DND-41 (cell line): ENCODE results near the gene CERS6.
A peak's percentile ranks its signal among the peaks of the same experiment; 100 is the strongest.
"Not testable (repeated sequence)": the region's sequence is repeated elsewhere in the genome, so short reads cannot be mapped to it uniquely, and the experiment has no call there.

ENCODE experiments used
- ATAC-seq: fragments of 200-7000 bp; cut with Tn5 transposase; 3 replicates; pipeline ENCODE4 v1.9.1; 2021; ENCODE audit warnings: low read depth; ENCODE audit not compliant: insufficient read depth
- DNase-seq: peaks from one replicate; pipeline ENCODE4 v3.0.0-alpha.2; 2020
- H2AFZ ChIP-seq: 2 replicates; pipeline ENCODE4 v1.6.0; 2012; ENCODE audit warnings: low read depth, low read length
- H3K27ac ChIP-seq: 2 replicates; pipeline ENCODE4 v1.5.1; 2012; ENCODE audit warnings: low read length, inconsistent platforms
- H3K27me3 ChIP-seq: fragments of 200-600 bp; sonication (generic); 2 replicates; pipeline ENCODE4 v1.6.0; 2012; ENCODE audit warnings: low read length, mild to moderate bottlenecking, inconsistent platforms; ENCODE audit not compliant: insufficient read depth, poor library complexity
- H3K36me3 ChIP-seq: 2 replicates; pipeline ENCODE4 v1.5.1; 2012; ENCODE audit warnings: low read length, inconsistent platforms; ENCODE audit not compliant: insufficient read depth
- H3K4me1 ChIP-seq: 2 replicates; pipeline ENCODE4 v1.5.1; 2012; ENCODE audit warnings: mild to moderate bottlenecking, low read length; ENCODE audit not compliant: insufficient read depth
- H3K4me2 ChIP-seq: 2 replicates; pipeline ENCODE4 v1.6.0; 2012; ENCODE audit warnings: mild to moderate bottlenecking, moderate library complexity, low read length, inconsistent platforms; ENCODE audit not compliant: insufficient read depth
- H3K4me3 ChIP-seq, 2 experiments: fragments of 200-600 bp in 1 of 2; shearing (Covaris generic) in 1 of 2; 2 replicates each; pipeline ENCODE4 v1.5.1; 2012 to 2016; ENCODE audit warnings: inconsistent platforms in 2 of 2, low read length in 2 of 2, mild to moderate bottlenecking in 2 of 2, low read depth in 1 of 2, moderate library complexity in 1 of 2
- H3K79me2 ChIP-seq: 2 replicates; pipeline ENCODE4 v1.6.0; 2012; ENCODE audit warnings: low read length, inconsistent platforms; ENCODE audit not compliant: insufficient read depth
- H3K9ac ChIP-seq: 2 replicates; pipeline ENCODE4 v1.6.0; 2012; ENCODE audit warnings: low read depth, mild to moderate bottlenecking, inconsistent platforms, low read length, moderate library complexity
- H3K9me3 ChIP-seq: 2 replicates; pipeline ENCODE4 v1.5.1; 2012; ENCODE audit warnings: low read length, moderate library complexity, mild to moderate bottlenecking, inconsistent platforms; ENCODE audit not compliant: insufficient read depth, severe bottlenecking
- H4K20me1 ChIP-seq: 2 replicates; pipeline ENCODE4 v1.6.0; 2012; ENCODE audit warnings: low read length; ENCODE audit not compliant: insufficient read depth
- CTCF ChIP-seq: IDR thresholded peaks from 2 replicates; pipeline ENCODE4 v1.5.1; 2012; ENCODE audit warnings: borderline replicate concordance, low read length, moderate library complexity, mild to moderate bottlenecking; ENCODE audit not compliant: poor library complexity, severe bottlenecking; ENCODE audit errors: extremely low read depth
- EZH2 ChIP-seq: IDR thresholded peaks from 3 replicates; pipeline ENCODE4 v1.6.1; 2012; ENCODE audit warnings: borderline replicate concordance, low read depth, mild to moderate bottlenecking, moderate library complexity, low read length, inconsistent platforms; ENCODE audit not compliant: severe bottlenecking

Gene CERS6

GRCh38 chr2:168490946-168491605, 35.0 kb downstream of the CERS6 start:
- H4K20me1 ChIP-seq: no peaks in the 10 kb centered on the region; the same call in 1 of the 2 replicates
- ATAC-seq: peak; percentile 61
- peaks cover 22% of the 10 kb centered on the region for H3K4me1 ChIP-seq
- H2AFZ ChIP-seq: peak overlapping the region; percentile 51
- H3K36me3 ChIP-seq: peaks cover 4% of the 10 kb centered on the region; the same call in 1 of the 2 replicates
- no peaks in the 10 kb centered on the region for H3K27me3 ChIP-seq
- H3K9me3 ChIP-seq: no peaks in the 10 kb centered on the region
- peak overlapping the region; percentile 63 for H3K27ac ChIP-seq
- peak overlapping the region; percentile 69 for H3K4me2 ChIP-seq
- peak overlapping the region; percentile 35 for H3K9ac ChIP-seq
- TF ChIP-seq CTCF (no peak), EZH2 (no peak)
- peak overlapping the region; percentile 13 to 48; a peak in 3 of 4 replicates for H3K4me3 ChIP-seq
- peaks cover 24% of the 10 kb centered on the region; the same call in 1 of the 2 replicates for H3K79me2 ChIP-seq
- no peak for DNase-seq

- not testable (repeated sequence) for H3K27me3 ChIP-seq, H4K20me1 ChIP-seq, H3K36me3 ChIP-seq, ATAC-seq, H3K9ac ChIP-seq, DNase-seq, H3K9me3 ChIP-seq, H3K4me3 ChIP-seq, H2AFZ ChIP-seq, H3K27ac ChIP-seq
- Histone ChIP-seq H3K4me2 (peak overlapping the region; percentile 69; the same call in 1 of the 2 replicates), H3K79me2 (peaks cover 24% of the 10 kb centered on the region; the same call in 1 of the 2 replicates), H3K4me1 (peaks cover 22% of the 10 kb centered on the region)
Measured at GRCh38 chr2:168491728-168492127, 35.7 kb downstream of the CERS6 start.

GRCh38 chr2:168493219-168493618, 37.1 kb downstream of the CERS6 start:
- not testable (repeated sequence) for H3K27me3 ChIP-seq, H3K4me2 ChIP-seq, H2AFZ ChIP-seq, H3K4me3 ChIP-seq, H4K20me1 ChIP-seq, H3K9ac ChIP-seq, H3K9me3 ChIP-seq, ATAC-seq, H3K27ac ChIP-seq, DNase-seq, H3K36me3 ChIP-seq
- peaks cover 22% of the 10 kb centered on the region for H3K4me1 ChIP-seq
- peaks cover 28% of the 10 kb centered on the region; the same call in 1 of the 2 replicates for H3K79me2 ChIP-seq

- Histone ChIP-seq H3K4me1 (peaks cover 22% of the 10 kb centered on the region), H3K27ac (no peak overlapping the region), H3K36me3 (peaks cover 4% of the 10 kb centered on the region; the same call in 1 of the 2 replicates), H4K20me1 (peaks cover 3% of the 10 kb centered on the region; the same call in 1 of the 2 replicates), H2AFZ (no peak overlapping the region), H3K4me2 (no peak overlapping the region), H3K9ac (no peak overlapping the region), H3K4me3 (no peak overlapping the region), H3K79me2 (peaks cover 28% of the 10 kb centered on the region; the same call in 1 of the 2 replicates), H3K27me3 (no peaks in the 10 kb centered on the region), H3K9me3 (no peaks in the 10 kb centered on the region)
- TF ChIP-seq EZH2 (no peak), CTCF (no peak)
- no peak for DNase-seq
- ATAC-seq: no peak
Measured at GRCh38 chr2:168494190-168494711, 38.2 kb downstream of the CERS6 start.
